VCaP (cell line): ENCODE data around the gene SRSF4.
A peak's percentile ranks its signal among the peaks of the same experiment; 100 is the strongest.

ENCODE experiments used
- H3K27ac ChIP-seq: fragments of 450-650 bp; 2 replicates; pipeline ENCODE4 v1.5.1; 2017
- CTCF ChIP-seq: fragments of 450-650 bp; conservative IDR thresholded peaks from 2 replicates; pipeline ENCODE4 v1.5.1; 2017; ENCODE audit warnings: mild to moderate bottlenecking, moderate library complexity

SRSF4 gene

DNA sequence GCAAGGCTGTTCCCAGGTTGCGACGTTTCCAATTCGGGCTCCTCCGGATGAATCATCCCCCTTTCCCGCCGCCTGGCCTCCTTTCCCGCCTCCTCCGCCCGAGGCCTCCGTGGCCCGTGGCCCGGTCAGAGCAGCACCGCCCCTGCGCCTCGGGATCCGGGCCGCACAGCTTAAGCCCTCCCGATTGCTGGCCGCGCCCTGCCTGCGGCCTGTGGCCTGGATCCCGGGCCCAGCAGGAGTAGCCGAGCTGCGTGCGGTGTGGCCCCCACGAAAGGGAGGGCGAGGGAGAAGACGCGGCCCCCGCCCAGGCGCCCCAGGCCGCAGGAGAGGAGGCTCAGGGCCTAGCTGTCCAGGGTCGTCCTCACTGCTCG, 59.0 kb downstream of the SRSF4 start:
- H3K27ac ChIP-seq = no peak overlapping the region

GRCh38 chr1:29121936-29122681, 59.6 kb downstream of the SRSF4 start:
- no peak for TF ChIP-seq CTCF
- no peak overlapping the region for H3K27ac ChIP-seq

More for the DNA sequence above, 59.0 kb downstream of the SRSF4 start:
- TF ChIP-seq CTCF = no peak

DNA sequence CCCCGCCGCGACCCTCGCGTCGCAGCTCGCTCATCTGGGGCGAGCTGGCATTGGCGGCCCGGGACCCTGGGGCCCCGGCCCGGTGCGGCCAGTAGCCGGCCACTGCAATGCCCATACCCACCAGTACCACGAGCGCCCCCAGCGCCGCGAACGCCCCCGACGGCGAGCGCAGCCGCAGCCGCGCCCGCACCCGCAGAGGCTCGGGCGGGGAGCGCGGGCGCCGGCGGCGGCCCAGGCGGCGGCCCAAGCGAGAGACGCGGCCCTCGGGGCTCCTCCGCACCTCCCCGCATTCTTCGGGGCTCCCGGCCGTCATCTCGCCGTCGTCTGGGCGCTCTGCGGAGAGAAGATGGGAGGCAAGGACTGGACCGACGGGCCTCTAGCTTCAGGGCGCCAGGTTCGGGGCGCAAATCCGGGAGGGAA, 60.2 kb downstream of the SRSF4 start:
- H3K27ac ChIP-seq = no peak overlapping the region
- peak; percentile 18; the same call in 1 of the 2 replicates for TF ChIP-seq CTCF

- H3K27ac ChIP-seq = no peak overlapping the region
- TF ChIP-seq CTCF = peak; percentile 39; the same call in 1 of the 2 replicates
These were observed 60.7 kb downstream of the SRSF4 start for GRCh38 chr1:29120947-29121485.

DNA sequence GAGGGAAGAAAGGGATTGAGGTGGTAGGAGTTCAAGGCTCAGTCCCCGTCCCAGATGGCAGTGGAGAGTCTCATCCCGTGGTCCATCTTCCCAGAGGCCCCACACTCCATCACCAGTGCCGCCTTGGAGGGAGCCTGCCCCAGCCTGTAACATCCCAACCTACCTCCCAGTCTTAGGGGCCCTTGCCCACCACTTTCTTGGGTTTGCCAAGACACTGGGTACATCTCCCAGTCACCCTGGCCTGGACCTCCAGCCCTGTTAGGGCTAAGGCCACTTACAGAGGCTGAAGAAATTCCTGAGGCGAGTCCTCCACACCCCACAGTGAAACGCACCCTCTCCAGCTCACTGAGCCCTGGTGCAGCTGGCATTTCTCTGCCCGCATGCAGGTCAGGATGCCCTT, 61.3 kb downstream of the SRSF4 start:
- no peak overlapping the region for H3K27ac ChIP-seq
- no peak for TF ChIP-seq CTCF

- TF ChIP-seq CTCF = no peak
- H3K27ac ChIP-seq = no peak overlapping the region
These were observed 62.4 kb downstream of the SRSF4 start for GRCh38 chr1:29119121-29119929.

DNA sequence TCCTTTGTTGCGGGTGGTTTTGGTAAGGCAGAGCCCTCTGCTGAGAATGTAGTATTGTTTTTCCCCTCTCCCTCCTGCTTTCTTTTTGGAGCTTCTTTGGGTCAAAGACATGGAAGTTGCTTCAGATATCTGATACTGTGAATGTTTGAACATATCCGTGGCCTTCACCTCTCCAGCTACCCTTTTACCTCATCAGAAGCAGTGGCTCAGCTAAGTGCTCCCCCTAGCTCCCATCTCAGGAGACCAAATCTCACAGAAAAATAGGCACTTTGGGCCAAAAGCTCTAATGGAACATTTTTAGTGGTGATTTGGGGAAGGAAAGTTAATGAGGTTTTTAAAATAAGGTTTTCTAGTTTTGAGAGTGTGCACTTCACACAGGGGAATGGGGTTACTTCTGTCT, 64.3 kb downstream of the SRSF4 start:
- no peak for TF ChIP-seq CTCF
- H3K27ac ChIP-seq = no peak overlapping the region
